HG02884 (cell line): Measurements from ENCODE around the gene CXCL8.

Source experiments
- ATAC-seq: cut with Tn5 transposase; IDR thresholded peaks from one replicate; pipeline ENCODE4 v1.9.1; 2021; ENCODE audit warnings: mild to moderate bottlenecking, moderate library complexity; ENCODE audit not compliant: unreplicated experiment

The CXCL8 gene

DNA sequence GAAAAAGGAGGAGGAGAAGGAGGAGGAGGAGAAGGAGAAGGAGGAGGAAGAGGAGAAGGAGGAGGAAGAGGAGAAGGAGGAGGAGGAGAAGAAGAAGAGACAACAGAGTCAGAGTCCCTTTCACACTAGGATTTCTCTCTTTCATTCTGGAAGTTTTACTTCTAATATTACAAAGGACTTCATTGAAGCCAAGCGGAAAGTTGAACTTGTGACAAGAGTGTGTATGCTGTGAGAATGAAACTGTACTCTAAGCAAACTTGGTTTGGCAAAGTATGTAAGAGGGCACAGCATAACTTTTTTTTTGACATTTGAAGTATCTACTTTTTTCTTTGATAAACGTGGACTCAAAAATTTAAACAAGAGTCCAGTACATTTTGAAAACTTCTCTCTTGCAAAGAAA is 48.0 kb downstream of the CXCL8 start:
- no peak for ATAC-seq
